SK-N-SH (cell line): ENCODE data around the gene VIM. TPM values are rescaled to one million over a fixed set of nuclear protein-coding genes. Genes with fewer than 3 reads are reported as not detected.

Source experiments
- CTCF ChIA-PET: fragments of 300-600, 350-600 bp; formaldehyde crosslinking; extraction: SDS; loops from one replicate; lab custom pipeline; 2021; lab: Yijun Ruan, JAX
- POLR2A ChIA-PET: fragments of 350-600 bp; sonication (Branson Sonifier 250); formaldehyde crosslinking; extraction: SDS; loops from one replicate; lab custom pipeline; 2020; ENCODE audit warnings: antibody characterized with exemption, inconsistent platforms; lab: Yijun Ruan, JAX
- DNase-seq: peaks from one replicate; pipeline ENCODE4 v3.0.0; 2012
- H2AFZ ChIP-seq: fragments of 200-600 bp; sonication (generic); 2 replicates; pipeline ENCODE4 v1.8.1; 2016; ENCODE audit warnings: antibody characterized with exemption, mild to moderate bottlenecking, low read depth
- H3F3A ChIP-seq: fragments of 200-600 bp; sonication (generic); replicated peaks from 2 replicates; pipeline ENCODE3; 2016; ENCODE audit warnings: antibody characterized with exemption, mild to moderate bottlenecking; ENCODE audit not compliant: insufficient read depth
- H3K27ac ChIP-seq, 2 experiments: fragments of 200-500 bp in 1 of 2; fragments of 200-600 bp in 1 of 2; sonication (Bioruptor generic) in 1 of 2; sonication (generic), shearing (Covaris generic) in 1 of 2; 2 replicates each; pipeline versions ENCODE4 v1.5.1 to v1.6.1; 2014 to 2016; ENCODE audit warnings: low read depth in 2 of 2, inconsistent platforms in 1 of 2, low read length in 1 of 2, mild to moderate bottlenecking in 1 of 2, mixed read lengths in 1 of 2
- H3K27me3 ChIP-seq: fragments of 200-600 bp; sonication (generic), shearing (Covaris generic); 2 replicates; pipeline ENCODE4 v1.6.1; 2016; ENCODE audit warnings: mixed run types; ENCODE audit not compliant: insufficient read depth
- H3K36me3 ChIP-seq, 2 experiments: fragments of 200-500 bp in 1 of 2; fragments of 200-600 bp in 1 of 2; sonication (Bioruptor generic) in 1 of 2; sonication (generic) in 1 of 2; replicated peaks in 1 of 2; 2 replicates each; pipeline versions ENCODE3 to v1.5.1; 2014 to 2016; ENCODE audit warnings: low read length in 1 of 2, mild to moderate bottlenecking in 1 of 2; ENCODE audit not compliant: insufficient read depth in 2 of 2, control insufficient read depth in 1 of 2
- H3K4me1 ChIP-seq, 2 experiments: fragments of 200-500 bp in 1 of 2; fragments of 200-600 bp in 1 of 2; sonication (Bioruptor generic) in 1 of 2; sonication (generic), shearing (Covaris generic) in 1 of 2; 2 replicates each; pipeline versions ENCODE4 v1.5.1 to v1.6.1; 2014 to 2016; ENCODE audit warnings: low read depth in 1 of 2, low read length in 1 of 2, mixed run types in 1 of 2; ENCODE audit not compliant: insufficient read depth in 2 of 2, control insufficient read depth in 1 of 2
- H3K4me2 ChIP-seq: fragments of 200-600 bp; sonication (generic), shearing (Covaris generic); 2 replicates; pipeline ENCODE4 v1.6.1; 2017; ENCODE audit warnings: mixed run types
- H3K4me3 ChIP-seq, 2 experiments: fragments of 200-500 bp in 1 of 2; fragments of 200-600 bp in 1 of 2; sonication (Bioruptor generic) in 1 of 2; sonication (generic), shearing (Covaris generic) in 1 of 2; 2 replicates each; pipeline versions ENCODE4 v1.5.1 to v1.8.1; 2014 to 2016; ENCODE audit warnings: low read depth in 2 of 2, inconsistent platforms in 1 of 2, low read length in 1 of 2, mild to moderate bottlenecking in 1 of 2, mixed read lengths in 1 of 2, moderate library complexity in 1 of 2
- H3K79me2 ChIP-seq: fragments of 200-600 bp; sonication (generic); 2 replicates; pipeline ENCODE4 v1.8.1; 2017; ENCODE audit warnings: mild to moderate bottlenecking; ENCODE audit not compliant: insufficient read depth
- H3K9ac ChIP-seq: fragments of 200-600 bp; sonication (generic); 2 replicates; pipeline ENCODE4 v1.6.1; 2017; ENCODE audit warnings: mixed run types
- H3K9me2 ChIP-seq: fragments of 200-600 bp; sonication (generic); 2 replicates; pipeline ENCODE4 v1.6.1; 2017; ENCODE audit warnings: mixed run types
- H3K9me3 ChIP-seq: fragments of 200-600 bp; sonication (generic); 2 replicates; pipeline ENCODE4 v1.6.1; 2017; ENCODE audit warnings: mixed run types, mild to moderate bottlenecking, moderate library complexity
- H4K20me1 ChIP-seq: fragments of 200-600 bp; sonication (generic); 2 replicates; pipeline ENCODE4 v1.6.1; 2017; ENCODE audit warnings: mild to moderate bottlenecking, mixed run types; ENCODE audit not compliant: insufficient read depth
- ELF1 ChIP-seq: IDR thresholded peaks from 2 replicates; pipeline ENCODE4 v1.4.0; 2012
- EP300 ChIP-seq, 2 experiments: IDR thresholded peaks; 2 replicates each; pipeline versions ENCODE4 v1.4.0 to v1.6.1; 2012; ENCODE audit warnings: borderline replicate concordance in 1 of 2, low read depth in 1 of 2, low read length in 1 of 2
- FOSL2 ChIP-seq: IDR thresholded peaks from 2 replicates; pipeline ENCODE4 v1.4.0; 2012; ENCODE audit warnings: low read depth, mild to moderate bottlenecking, moderate library complexity, borderline replicate concordance
- GATA2 ChIP-seq: sonication (generic); formaldehyde crosslinking; IDR thresholded peaks from 2 replicates; pipeline ENCODE4 v1.5.0; 2020; ENCODE audit warnings: mild to moderate bottlenecking, missing genetic modification reagents
- JUND ChIP-seq: IDR thresholded peaks from 2 replicates; pipeline ENCODE4 v1.4.0; 2012
- MAX ChIP-seq: IDR thresholded peaks from 2 replicates; pipeline ENCODE4 v1.4.0; 2012; ENCODE audit warnings: low read depth
- NFIC ChIP-seq: IDR thresholded peaks from 2 replicates; pipeline ENCODE4 v1.4.0; 2012; ENCODE audit warnings: borderline replicate concordance
- POLR2AphosphoS5 ChIP-seq: IDR thresholded peaks from 2 replicates; pipeline ENCODE4 v1.6.1; 2012; ENCODE audit warnings: low read depth, low read length
- SIN3A ChIP-seq: IDR thresholded peaks from 2 replicates; pipeline ENCODE4 v1.6.1; 2012; ENCODE audit warnings: low read depth, mild to moderate bottlenecking, low read length, moderate library complexity, borderline replicate concordance
- TCF12 ChIP-seq: IDR thresholded peaks from 2 replicates; pipeline ENCODE4 v1.4.0; 2012
- ZBTB33 ChIP-seq: IDR thresholded peaks from 2 replicates; pipeline ENCODE4 v1.4.0; 2012; ENCODE audit warnings: low read depth, borderline replicate concordance
- WGBS: methylation state at CpG from one replicate; pipeline ENCODE4 v1.1.6; 2017; ENCODE audit warnings: low lambda C conversion rate; 5-methylcytosine and 5-hydroxymethylcytosine counted together
- polyA plus RNA-seq, 3 experiments: library from polyadenylated mRNA; depleted of rRNA; stranded (reverse); fragments of >200 nt; gene quantifications; 2 replicates each; pipeline ENCODE4 v1.2.3, GENCODE V29; 2012
- TF ChIP-seq, protein P1 (sequence below): fragments of 150-350 bp; IDR thresholded peaks from 2 replicates; pipeline ENCODE4 v1.6.1; 2016; ENCODE audit warnings: mild to moderate bottlenecking, low read depth, low read length
- TF ChIP-seq, protein P2 (sequence below): fragments of 150-350 bp; IDR thresholded peaks from 2 replicates; pipeline ENCODE4 v1.6.1; 2017; ENCODE audit warnings: antibody characterized with exemption, low read length, low read depth, borderline replicate concordance

The VIM gene
- polyA plus RNA-seq, 1 of the 3 experiments (the other 2 are of a cell fraction) = 5,016 TPM

GRCh38 chr10:17237915-17238444, 9.9 kb downstream of the VIM start (continued):
- TF ChIP-seq, protein P1, sequence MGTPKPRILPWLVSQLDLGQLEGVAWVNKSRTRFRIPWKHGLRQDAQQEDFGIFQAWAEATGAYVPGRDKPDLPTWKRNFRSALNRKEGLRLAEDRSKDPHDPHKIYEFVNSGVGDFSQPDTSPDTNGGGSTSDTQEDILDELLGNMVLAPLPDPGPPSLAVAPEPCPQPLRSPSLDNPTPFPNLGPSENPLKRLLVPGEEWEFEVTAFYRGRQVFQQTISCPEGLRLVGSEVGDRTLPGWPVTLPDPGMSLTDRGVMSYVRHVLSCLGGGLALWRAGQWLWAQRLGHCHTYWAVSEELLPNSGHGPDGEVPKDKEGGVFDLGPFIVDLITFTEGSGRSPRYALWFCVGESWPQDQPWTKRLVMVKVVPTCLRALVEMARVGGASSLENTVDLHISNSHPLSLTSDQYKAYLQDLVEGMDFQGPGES = no peak
- TF ChIP-seq GATA2 (CRISPR knock-in tag) (no peak), FOSL2 (peak; percentile 5; the same call in 1 of the 2 replicates), JUND (peak; percentile 35), ZBTB33 (0 out of 2 replicates have a peak, but pooled peaks have one; percentile 59), EP300 (IDR thresholded peaks at IDR 0.05; ENCODE audit: borderline replicate concordance in 1 of 2, low read depth in 1 of 2, low read length in 1 of 2) (no peak)

- Histone ChIP-seq H3K9me3 (no peaks in the 10 kb centered on the region), H3K4me2 (no peak overlapping the region), H3F3A (peaks cover 74% of the 10 kb centered on the region), H3K27ac (peak overlapping the region; percentile 12 to 98; a peak in 3 of 4 replicates), H3K79me2 (peaks cover 28% of the 10 kb centered on the region), H4K20me1 (peaks cover 51% of the 10 kb centered on the region), H3K4me1 (peaks cover 0 to 9% of the 10 kb centered on the region in 2 experiments; a peak in 2 of 4 replicates), H3K36me3 (peaks cover 39 to 42% of the 10 kb centered on the region in 2 experiments), H3K4me3 (no peak overlapping the region), H3K9ac (peak overlapping the region; percentile 100; the same call in 1 of the 2 replicates), H3K27me3 (no peaks in the 10 kb centered on the region), H2AFZ (no peak overlapping the region), H3K9me2 (no peaks in the 10 kb centered on the region)
- ChIA-PET POLR2A (no interaction called here), CTCF (interaction anchor here (1.0 kb wide), 1 partner anchor 37 kb away, joined by 3 read pairs; the partner anchor contains the start of gene TRDMT1)
- WGBS = 41% methylated on average over 12 of the region's 12 CpGs
- 0 out of 2 replicates have a peak, but pooled peaks have one; percentile 3 for TF ChIP-seq NFIC
- TF ChIP-seq, protein P1 = no peak
- peak; percentile 62 for TF ChIP-seq JUND
- peak; percentile 97 for TF ChIP-seq SIN3A
- peak; percentile 90 for TF ChIP-seq ZBTB33
- TF ChIP-seq TCF12 = peak; percentile 16
- TF ChIP-seq MAX = peak; percentile 19
- TF ChIP-seq ELF1 = peak; percentile 36
- TF ChIP-seq, protein P2, sequence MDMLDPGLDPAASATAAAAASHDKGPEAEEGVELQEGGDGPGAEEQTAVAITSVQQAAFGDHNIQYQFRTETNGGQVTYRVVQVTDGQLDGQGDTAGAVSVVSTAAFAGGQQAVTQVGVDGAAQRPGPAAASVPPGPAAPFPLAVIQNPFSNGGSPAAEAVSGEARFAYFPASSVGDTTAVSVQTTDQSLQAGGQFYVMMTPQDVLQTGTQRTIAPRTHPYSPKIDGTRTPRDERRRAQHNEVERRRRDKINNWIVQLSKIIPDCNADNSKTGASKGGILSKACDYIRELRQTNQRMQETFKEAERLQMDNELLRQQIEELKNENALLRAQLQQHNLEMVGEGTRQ = no peak
- TF ChIP-seq POLR2AphosphoS5 = peak; percentile 96
- no peak for DNase-seq
Measured at GRCh38 chr10:17238445-17239291, 10.6 kb downstream of the VIM start.
